HG03139 (cell line): ENCODE results near the gene RTN4R.
"Not testable (repeated sequence)": the region's sequence is repeated elsewhere in the genome, so short reads cannot be mapped to it uniquely, and the experiment has no call there.

Experiments
- ATAC-seq: cut with Tn5 transposase; IDR thresholded peaks from one replicate; pipeline ENCODE4 v1.9.1; 2021; ENCODE audit not compliant: unreplicated experiment

Gene RTN4R

GRCh38 chr22:20305894-20306645, 38.0 kb upstream of the RTN4R start:
- ATAC-seq = no peak

GRCh38 chr22:20305230-20305893, 37.2 kb upstream of the RTN4R start:
- ATAC-seq = not testable (repeated sequence)

GRCh38 chr22:20304646-20305045, 36.5 kb upstream of the RTN4R start:
- no peak for ATAC-seq

- ATAC-seq = not testable (repeated sequence)
Observed at GRCh38 chr22:20303229-20303534, 35.1 kb upstream of the RTN4R start.

- no peak for ATAC-seq
Observed at GRCh38 chr22:20302438-20303228, 34.5 kb upstream of the RTN4R start.

- ATAC-seq = no peak
Observed at GRCh38 chr22:20299746-20300136, 31.6 kb upstream of the RTN4R start.

- ATAC-seq = peak; percentile 45
Observed at GRCh38 chr22:20298803-20299745, 31.0 kb upstream of the RTN4R start.

GRCh38 chr22:20298110-20298802, 30.1 kb upstream of the RTN4R start:
- ATAC-seq = no peak

GRCh38 chr22:20297414-20298109, 29.4 kb upstream of the RTN4R start:
- ATAC-seq = no peak

- no peak for ATAC-seq
Observed at GRCh38 chr22:20296598-20296997, 28.5 kb upstream of the RTN4R start.

GRCh38 chr22:20295262-20296064, 27.3 kb upstream of the RTN4R start:
- no peak for ATAC-seq

- ATAC-seq = no peak
Observed at GRCh38 chr22:20292673-20293232, 24.6 kb upstream of the RTN4R start.

- ATAC-seq = no peak
Observed at GRCh38 chr22:20292108-20292507, 24.0 kb upstream of the RTN4R start.

GRCh38 chr22:20291604-20292063, 23.5 kb upstream of the RTN4R start:
- no peak for ATAC-seq

GRCh38 chr22:20291249-20291586, 23.1 kb upstream of the RTN4R start:
- no peak for ATAC-seq

GRCh38 chr22:20290578-20291248, 22.6 kb upstream of the RTN4R start:
- no peak for ATAC-seq

GRCh38 chr22:20290045-20290392, 21.9 kb upstream of the RTN4R start:
- ATAC-seq = no peak
